B cell (primary cell): ENCODE data around the gene CTDSPL. TPM values are rescaled to one million over a fixed set of nuclear protein-coding genes. Genes with fewer than 3 reads are reported as not detected.

ENCODE experiments used
- ATAC-seq: fragments of 200-7000 bp; cut with Tn5 transposase; one replicate; pipeline ENCODE4 v1.10.0; 2021; ENCODE audit warnings: low read depth, mild to moderate bottlenecking, moderate number of reproducible peaks, moderate library complexity
- CTCF ChIA-PET: fragments of 350-600 bp; sonication (Branson Sonifier 250); formaldehyde crosslinking; loops from one replicate; lab custom pipeline; 2021; ENCODE audit warnings: antibody characterized with exemption, inconsistent platforms; lab: Charles Lee
- POLR2A ChIA-PET: fragments of 350-600 bp; sonication (Branson Sonifier 250); formaldehyde crosslinking; loops from one replicate; lab custom pipeline; 2021; ENCODE audit warnings: antibody characterized with exemption; lab: Charles Lee
- DNase-seq: peaks from one replicate; pipeline ENCODE4 v3.0.0; 2013
- H2AFZ ChIP-seq: 2 replicates; pipeline ENCODE4 v1.6.1; 2012; ENCODE audit warnings: mild to moderate bottlenecking, low read depth, low read length; ENCODE audit not compliant: insufficient read depth, poor library complexity, severe bottlenecking
- H3K27ac ChIP-seq, 2 donors: 1 replicate in 1 of 2; 2 replicates in 1 of 2; pipeline ENCODE4 v1.5.1; 2012 to 2013; ENCODE audit warnings: low read length in 2 of 2, mild to moderate bottlenecking in 2 of 2, moderate library complexity in 1 of 2
- H3K27me3 ChIP-seq, 4 experiments: fragments of 200-600 bp in 1 of 4; sonication (generic) in 1 of 4; replicated peaks in 1 of 4; 1 replicate in 2 of 4; 2 replicates in 2 of 4; pipeline versions ENCODE4 v1.6.1 to v1.7.0; 2013 to 2016; ENCODE audit warnings: low read length in 3 of 4, mild to moderate bottlenecking in 2 of 4, mixed read lengths in 1 of 4, moderate library complexity in 1 of 4; ENCODE audit not compliant: insufficient read depth in 4 of 4, control insufficient read depth in 3 of 4; ENCODE audit errors: control extremely low read depth in 1 of 4
- H3K36me3 ChIP-seq, 2 experiments: replicated peaks in 1 of 2; 1 replicate in 1 of 2; 2 replicates in 1 of 2; pipeline versions ENCODE4 v1.6.1 to v1.7.1; 2013; ENCODE audit warnings: low read length in 1 of 2; ENCODE audit not compliant: insufficient read depth in 2 of 2, control insufficient read depth in 1 of 2; ENCODE audit errors: control extremely low read depth in 1 of 2, extremely low read depth in 1 of 2
- H3K4me1 ChIP-seq, 2 donors: fragments of 200-600 bp in 1 of 2; sonication (generic) in 1 of 2; 1 replicate in 1 of 2; 2 replicates in 1 of 2; pipeline versions ENCODE4 v1.5.1 to v1.6.1; 2013 to 2017; ENCODE audit warnings: low read length in 2 of 2; ENCODE audit not compliant: control insufficient read depth in 2 of 2, insufficient read depth in 2 of 2
- H3K4me2 ChIP-seq: replicated peaks from 2 replicates; pipeline ENCODE3; 2012; ENCODE audit warnings: mild to moderate bottlenecking, low read depth, low read length; ENCODE audit not compliant: poor library complexity, severe bottlenecking
- H3K4me3 ChIP-seq, 5 experiments: fragments of 200-600 bp in 1 of 5; sonication (generic) in 1 of 5; 1 replicate in 3 of 5; 2 replicates in 2 of 5; pipeline versions ENCODE4 v1.5.1 to v1.7.0; 2011 to 2016; ENCODE audit warnings: low read length in 4 of 5, mild to moderate bottlenecking in 4 of 5, low read depth in 2 of 5, control low read depth in 1 of 5, moderate library complexity in 1 of 5; ENCODE audit not compliant: insufficient read depth in 1 of 5; ENCODE audit errors: control extremely low read depth in 1 of 5, extremely low read depth in 1 of 5
- H3K79me2 ChIP-seq: fragments of 200-600 bp; sonication (generic); one replicate; pipeline ENCODE4 v1.6.0; 2016; ENCODE audit warnings: low read length; ENCODE audit not compliant: control insufficient read depth, insufficient read depth
- H3K9ac ChIP-seq: fragments of 200-600 bp; sonication (generic); 2 replicates; pipeline ENCODE4 v1.6.1; 2017; ENCODE audit warnings: mild to moderate bottlenecking, low read length, moderate library complexity
- H3K9me3 ChIP-seq, 3 donors: one replicate each; pipeline versions ENCODE4 v1.6.1 to v1.7.1; 2013; ENCODE audit warnings: low read length in 2 of 3; ENCODE audit not compliant: control insufficient read depth in 2 of 3, insufficient read depth in 1 of 3; ENCODE audit errors: control extremely low read depth in 1 of 3
- H4K20me1 ChIP-seq: 2 replicates; pipeline ENCODE4 v1.6.0; 2012; ENCODE audit warnings: mild to moderate bottlenecking, low read length; ENCODE audit not compliant: insufficient read depth, control insufficient read depth, poor library complexity, severe bottlenecking
- H3K27ac Mint-ChIP-seq: one replicate; pipeline ENCODE4 v1.8.0; 2021; ENCODE audit warnings: mixed read lengths
- H3K27me3 Mint-ChIP-seq: one replicate; pipeline ENCODE4 v1.8.0; 2021; ENCODE audit warnings: mixed read lengths
- H3K4me1 Mint-ChIP-seq: one replicate; pipeline ENCODE4 v1.8.0; 2021; ENCODE audit warnings: mixed read lengths
- H3K4me3 Mint-ChIP-seq: one replicate; pipeline ENCODE4 v1.8.0; 2021; ENCODE audit warnings: mixed read lengths
- H3K9me3 Mint-ChIP-seq: one replicate; pipeline ENCODE4 v1.8.0; 2022; ENCODE audit warnings: mixed read lengths; ENCODE audit not compliant: insufficient read depth
- CTCF ChIP-seq: fragments of 200-600 bp; IDR thresholded peaks from one replicate; pipeline ENCODE4 v1.8.0; 2022; ENCODE audit warnings: antibody characterized with exemption, mild to moderate bottlenecking
- EZH2 ChIP-seq: IDR thresholded peaks from 2 replicates; pipeline ENCODE4 v1.6.1; 2012; ENCODE audit warnings: borderline replicate concordance, low read depth, mild to moderate bottlenecking, moderate library complexity, low read length; ENCODE audit not compliant: insufficient read depth, poor library complexity, severe bottlenecking
- WGBS: methylation state at CpG from one replicate; pipeline ENCODE4 v1.1.5; 2013; ENCODE audit warnings: missing lambda C conversion rate; ENCODE audit not compliant: insufficient coverage; 5-methylcytosine and 5-hydroxymethylcytosine counted together
- intact Hi-C: fragments of 100-400 bp; cut with micrococcal nuclease; formaldehyde crosslinking; loops from one replicate; pipeline ENCODE4 v1.10.0; 2022
- polyA plus RNA-seq: library from polyadenylated mRNA; depleted of rRNA; stranded (reverse); fragments of >200 nt; gene quantifications from 2 replicates; pipeline ENCODE4 v1.2.3, GENCODE V29; 2012
- total RNA-seq, 2 donors: library from RNA; stranded (reverse); fragments of 120-200 nt in 1 of 2; gene quantifications; 1 replicate in 1 of 2; 2 replicates in 1 of 2; pipeline versions ENCODE4 v1.2.3 to v1.2.4, GENCODE V29; 2013 to 2022

Gene CTDSPL
- total and polyA plus RNA-seq, 2 donors (not counting 1 experiment from before 2014, with no cell fraction given), result not detected

GRCh38 chr3:37825744-37826400 lies 35.8 kb upstream of the CTDSPL start:
- DNase-seq (no peak), ATAC-seq (no peak)
- H3K27ac ChIP-seq, result no peak overlapping the region
- Mint-ChIP-seq H3K27me3 (peaks cover 12% of the 10 kb centered on the region), H3K4me1 (no peaks in the 10 kb centered on the region), H3K27ac (no peak overlapping the region), H3K9me3 (no peaks in the 10 kb centered on the region), H3K4me3 (no peak overlapping the region)
- H3K4me3 ChIP-seq, result no peak overlapping the region
- H3K27me3 ChIP-seq, result no peaks in the 10 kb centered on the region
- ChIA-PET CTCF (interaction anchor here (1.0 kb wide), 1 partner anchor 9 kb away, joined by 3 read pairs; no protein-coding TSS in a partner anchor), POLR2A (no interaction called here)
- no peaks in the 10 kb centered on the region for H3K9me3 ChIP-seq
- no peaks in the 10 kb centered on the region for H3K4me1 ChIP-seq
- H3K79me2 ChIP-seq, result no peaks in the 10 kb centered on the region
- no peak overlapping the region for H3K9ac ChIP-seq
- no peaks in the 10 kb centered on the region for H3K36me3 ChIP-seq
- 100% methylated on average over 1 of the region's 3 CpGs for WGBS
- no peak for TF ChIP-seq CTCF
- TF ChIP-seq EZH2, result no peak
- intact Hi-C loops, result no loop called here
- no peaks in the 10 kb centered on the region for H4K20me1 ChIP-seq
- no peak overlapping the region for H3K4me2 ChIP-seq
- H2AFZ ChIP-seq, result no peak overlapping the region

GRCh38 chr3:37826502-37826901 lies 35.2 kb upstream of the CTDSPL start:
- DNase-seq, result no peak
- Mint-ChIP-seq H3K9me3 (no peaks in the 10 kb centered on the region), H3K4me1 (no peaks in the 10 kb centered on the region), H3K27ac (no peak overlapping the region), H3K27me3 (peaks cover 9% of the 10 kb centered on the region), H3K4me3 (no peak overlapping the region)
- no peak for TF ChIP-seq CTCF
- TF ChIP-seq EZH2, result no peak
- no peak overlapping the region for H3K9ac ChIP-seq
- no peaks in the 10 kb centered on the region for H4K20me1 ChIP-seq
- ATAC-seq, result no peak
- no peak overlapping the region for H3K4me3 ChIP-seq
- ChIA-PET POLR2A (no interaction called here), CTCF (no interaction called here)
- H3K79me2 ChIP-seq, result no peaks in the 10 kb centered on the region
- H3K36me3 ChIP-seq, result no peaks in the 10 kb centered on the region
- H3K27ac ChIP-seq, result no peak overlapping the region
- no peak overlapping the region for H2AFZ ChIP-seq
- no peaks in the 10 kb centered on the region for H3K4me1 ChIP-seq
- no peaks in the 10 kb centered on the region for H3K9me3 ChIP-seq
- WGBS, result no CpG with 5 or more reads among the region's 2 CpGs
- no peaks in the 10 kb centered on the region for H3K27me3 ChIP-seq
- H3K4me2 ChIP-seq, result no peak overlapping the region
- intact Hi-C loops, result no loop called here
